GM03348 (cell line): ENCODE results near the gene AFF3.

Experiments
- DNase-seq: peaks from one replicate; pipeline ENCODE4 v3.0.0; 2012; ENCODE audit warnings: low spot score

AFF3 gene

DNA sequence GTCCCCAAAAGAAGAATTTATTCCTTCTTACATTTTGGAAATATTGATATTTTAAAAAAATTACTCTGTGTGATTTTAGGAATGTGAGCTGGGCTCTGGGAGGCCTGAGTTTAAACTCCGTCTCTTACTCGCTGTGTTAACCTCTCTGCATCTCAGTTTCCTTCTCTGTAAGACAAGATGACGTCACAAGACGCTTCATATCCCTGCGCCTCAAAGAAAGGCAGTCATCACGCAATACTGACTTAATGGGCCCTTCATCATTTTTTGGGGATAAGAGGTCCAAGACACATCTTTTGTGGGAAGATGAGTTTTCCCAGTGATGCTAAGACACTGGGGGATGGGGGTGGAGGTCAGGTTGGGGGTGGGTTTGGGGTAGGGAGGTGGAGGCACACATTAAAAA lies 320.4 kb downstream of the AFF3 start:
- DNase-seq: no peak

DNA sequence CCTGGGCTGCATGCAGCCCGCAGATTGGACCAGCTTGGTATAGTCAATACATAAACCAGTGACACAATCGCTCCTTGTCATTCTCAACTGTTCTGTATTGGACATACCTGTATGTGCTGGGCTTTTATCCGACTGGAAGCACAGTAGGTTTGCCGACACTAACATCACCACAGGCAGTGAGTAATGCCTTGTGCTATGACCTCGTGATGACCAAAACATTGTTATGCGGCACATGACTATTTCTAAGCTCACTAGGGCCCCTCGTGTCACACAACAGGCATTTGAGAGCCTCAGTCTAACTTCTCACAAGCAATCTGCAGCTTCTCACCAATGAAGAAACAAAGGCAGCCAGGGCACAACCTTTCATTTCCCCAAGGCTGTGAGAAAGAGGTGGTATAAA lies 320.8 kb downstream of the AFF3 start:
- DNase-seq: peak; percentile 28

GRCh38 chr2:99821039-99821438 lies 321.4 kb downstream of the AFF3 start:
- DNase-seq: no peak

DNA sequence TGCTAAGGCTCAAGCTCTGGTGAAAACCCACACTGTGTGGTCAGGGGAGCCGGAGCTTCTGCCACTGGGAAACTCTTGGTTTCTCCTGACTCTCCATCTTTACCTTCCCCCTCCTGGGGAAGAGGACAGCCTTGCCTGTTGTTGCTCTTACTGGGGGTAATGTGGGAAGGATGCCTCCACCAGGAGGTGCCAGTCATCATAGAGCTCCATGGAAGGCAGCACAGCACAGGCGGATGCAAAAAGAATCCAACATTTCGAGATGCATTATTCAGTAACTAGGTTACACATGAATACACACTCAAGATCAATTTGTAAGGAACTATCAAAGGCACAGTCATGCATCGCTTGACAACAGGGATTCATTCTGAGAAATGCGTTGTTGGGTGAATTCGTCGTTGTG lies 322.6 kb downstream of the AFF3 start:
- DNase-seq: no peak

DNA sequence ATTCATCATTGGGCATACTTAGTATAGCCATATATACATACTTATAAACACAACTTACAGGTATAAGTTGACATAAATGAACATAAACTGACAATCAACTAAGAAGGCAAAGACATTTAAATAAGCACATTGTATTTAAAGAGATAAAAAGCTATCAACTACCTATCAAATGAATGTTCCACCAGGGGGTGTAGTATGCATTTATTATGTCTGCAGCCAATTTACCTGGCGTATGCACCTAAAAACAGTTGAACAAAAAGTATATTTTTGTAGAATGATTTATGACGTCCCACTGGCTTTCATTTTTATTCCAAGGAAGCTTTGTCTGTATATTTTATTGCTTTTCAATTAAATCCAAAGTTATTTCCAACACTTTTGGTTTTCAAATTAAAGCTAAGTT lies 323.5 kb downstream of the AFF3 start:
- DNase-seq: no peak

DNA sequence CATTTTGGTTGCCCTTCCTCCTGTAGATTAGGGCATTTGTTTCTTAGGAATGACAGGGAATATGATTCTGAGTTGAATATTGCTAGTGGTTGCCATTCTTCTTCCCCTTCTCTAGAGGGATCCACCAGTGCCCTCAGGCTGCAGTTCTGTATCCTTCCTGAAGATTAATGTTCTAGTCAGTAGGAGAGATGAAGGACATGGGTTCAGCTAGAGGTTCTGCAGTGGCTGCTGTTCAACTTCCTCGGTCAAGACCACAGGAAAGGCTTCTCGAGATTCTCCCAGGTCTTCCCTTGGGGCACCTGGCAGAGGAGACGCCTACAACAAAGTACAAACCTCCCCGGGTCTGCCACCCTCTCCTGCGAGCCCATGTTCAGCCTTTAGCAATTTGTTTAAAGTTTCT lies 325.5 kb downstream of the AFF3 start:
- DNase-seq: no peak

DNA sequence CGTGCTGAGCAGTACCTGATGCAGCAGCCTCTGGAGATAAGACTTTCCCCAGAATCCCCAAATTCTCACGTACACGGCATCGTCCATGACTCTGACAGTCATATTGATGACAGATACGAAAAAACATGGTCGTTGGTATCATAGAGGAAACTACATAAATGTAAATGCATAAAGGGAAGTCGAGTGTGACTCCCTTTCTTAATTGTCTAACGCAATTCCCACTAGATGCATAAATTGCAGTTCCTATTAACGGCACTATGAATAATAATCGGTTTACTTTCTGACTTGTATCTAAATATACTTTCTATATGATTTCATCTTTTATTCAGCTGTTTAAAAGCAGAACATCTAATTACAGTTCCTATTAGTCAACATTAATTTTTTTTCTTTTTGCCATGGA lies 330.0 kb downstream of the AFF3 start:
- DNase-seq: no peak

GRCh38 chr2:99811544-99811943 lies 330.8 kb downstream of the AFF3 start:
- DNase-seq: peak; percentile 57

- DNase-seq: no peak
Observed at GRCh38 chr2:99810225-99810624, 332.2 kb downstream of the AFF3 start.

DNA sequence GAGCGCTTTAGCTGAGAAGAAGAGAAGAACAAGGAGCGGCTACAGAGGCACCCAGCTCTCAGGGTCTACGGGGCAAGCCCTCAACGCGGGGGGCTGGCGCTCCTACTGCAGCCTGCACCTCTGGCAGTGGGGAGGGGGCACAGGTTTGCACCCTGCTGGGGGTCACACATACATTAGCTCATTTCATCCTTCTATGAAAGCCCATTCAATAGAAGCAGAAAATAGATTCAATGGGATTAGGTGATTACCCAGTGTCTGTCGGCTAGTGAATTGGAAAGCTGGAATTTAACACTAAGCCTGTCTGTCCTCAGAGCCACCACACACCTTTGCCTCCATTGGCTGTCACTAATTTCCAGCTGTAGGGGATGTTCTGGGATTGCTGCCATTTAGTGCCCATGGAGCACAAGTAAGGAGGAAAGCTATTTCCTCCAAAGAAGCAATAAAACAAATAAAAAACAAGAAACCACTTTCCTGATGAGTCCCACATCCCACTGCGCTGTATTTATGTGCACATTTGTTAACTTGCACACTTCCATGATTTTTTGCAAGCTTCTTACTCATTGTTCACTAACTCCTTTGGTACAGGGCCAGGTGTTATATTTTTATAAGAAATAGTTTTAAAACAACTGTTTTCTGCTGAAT lies 333.0 kb downstream of the AFF3 start:
- DNase-seq: no peak

- DNase-seq: no peak
Observed at GRCh38 chr2:99808361-99809200, 333.8 kb downstream of the AFF3 start.

DNA sequence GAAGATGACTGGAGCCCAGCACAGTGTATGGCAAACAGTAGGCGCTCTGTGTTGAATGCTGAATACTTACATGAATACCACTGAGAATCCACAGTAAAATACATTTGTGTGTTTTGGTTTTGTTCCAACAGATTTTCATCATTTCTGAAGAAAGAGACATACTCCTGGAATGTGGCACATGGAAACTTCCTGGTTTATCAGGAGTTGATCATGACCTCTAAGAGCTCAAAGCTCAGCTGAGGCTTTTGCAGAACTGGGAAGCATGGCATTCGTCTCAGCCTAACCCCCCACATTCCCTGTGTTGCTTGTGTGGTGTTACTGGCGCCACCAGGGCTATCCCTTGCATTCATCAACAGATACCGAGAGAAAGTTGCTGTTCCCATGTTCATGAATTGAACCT lies 335.6 kb downstream of the AFF3 start:
- DNase-seq: peak; percentile 37

- DNase-seq: no peak
Observed at GRCh38 chr2:99805930-99806476, 336.4 kb downstream of the AFF3 start.

DNA sequence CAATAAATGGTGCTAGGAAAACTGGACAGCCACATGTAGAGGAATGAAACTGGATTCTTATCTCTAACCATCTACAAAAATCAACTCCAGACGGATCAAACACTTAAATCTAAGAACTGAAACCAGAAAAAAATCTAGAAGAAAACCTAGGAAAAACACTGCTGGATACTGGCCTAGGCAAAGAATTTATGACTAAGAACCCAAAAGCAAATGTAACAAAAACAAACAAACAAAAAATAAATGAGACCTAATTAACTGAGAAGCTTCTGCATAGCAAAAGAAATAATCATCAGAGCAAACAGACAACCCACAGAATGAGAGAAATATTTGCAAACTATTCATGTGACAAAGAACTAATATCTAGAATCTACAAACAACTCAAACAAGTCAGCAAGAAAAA lies 338.5 kb downstream of the AFF3 start:
- DNase-seq: no peak

DNA sequence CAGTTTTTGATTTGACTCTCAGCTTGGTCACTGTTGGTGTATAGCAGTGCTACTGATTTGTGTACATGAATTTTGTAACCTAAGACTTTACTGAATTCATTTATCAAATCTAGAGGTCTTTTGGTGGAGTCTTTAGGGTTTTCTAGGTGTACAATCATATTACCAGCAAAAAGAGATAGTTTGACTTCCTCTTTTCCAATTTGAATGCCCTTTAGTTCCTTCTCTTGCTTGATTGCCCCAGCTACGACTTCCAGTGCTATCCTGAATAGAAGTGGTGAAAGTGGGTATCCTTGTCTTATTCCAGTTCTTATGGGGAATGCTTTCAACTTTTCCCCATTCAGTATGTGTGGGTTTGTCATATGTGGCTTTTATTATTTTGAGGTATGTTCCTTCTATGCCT lies 339.7 kb downstream of the AFF3 start:
- DNase-seq: no peak

DNA sequence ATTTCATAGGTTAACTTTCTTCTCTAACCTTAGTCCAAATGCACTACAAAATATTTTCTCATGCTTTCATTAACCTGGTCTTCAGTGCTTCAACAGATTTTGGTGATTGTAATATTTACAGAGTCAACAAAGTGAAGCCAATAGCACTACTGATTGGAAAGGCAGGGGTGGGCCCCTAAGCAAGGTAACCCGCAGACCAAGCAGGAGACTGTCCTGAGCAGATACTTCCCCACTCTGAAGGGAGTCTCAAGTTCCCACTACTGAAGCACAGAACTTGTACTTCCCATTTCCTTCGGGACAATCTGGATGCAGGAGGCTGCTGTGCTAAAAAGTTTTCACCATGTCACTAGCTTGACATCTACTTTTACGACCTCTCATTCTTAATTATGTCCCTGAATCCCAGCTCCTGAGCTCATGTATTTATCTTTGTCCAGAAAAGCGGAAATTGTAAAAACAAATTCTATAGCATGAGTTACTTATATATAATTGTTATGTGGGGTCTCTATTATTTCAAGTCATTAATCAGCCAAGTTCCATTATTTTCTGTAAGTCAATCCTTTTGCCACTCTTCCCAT lies 341.0 kb downstream of the AFF3 start:
- DNase-seq: no peak

- no peak for DNase-seq
Observed at GRCh38 chr2:99797475-99797874, 344.9 kb downstream of the AFF3 start.

GRCh38 chr2:99794414-99794813 lies 348.0 kb downstream of the AFF3 start:
- no peak for DNase-seq

- no peak for DNase-seq
Observed at GRCh38 chr2:99793022-99793421, 349.4 kb downstream of the AFF3 start.

DNA sequence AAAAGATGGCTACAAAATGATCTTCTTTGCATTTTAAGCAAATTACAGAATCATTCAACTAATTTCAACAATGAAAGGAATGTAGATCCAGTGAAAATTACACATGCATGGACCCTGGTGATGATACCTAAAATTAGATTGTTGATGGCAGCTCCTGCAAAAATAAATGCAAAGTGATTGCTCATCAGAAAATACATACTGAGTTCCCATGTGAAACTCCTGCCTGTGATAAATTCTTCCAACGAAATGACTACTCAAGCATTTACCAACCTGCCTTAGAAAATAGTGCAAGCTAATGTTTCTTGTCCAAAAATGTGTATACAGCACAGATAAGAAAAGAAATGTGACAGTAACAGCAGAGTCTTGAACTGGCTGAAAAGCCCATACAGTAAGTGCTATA lies 352.5 kb downstream of the AFF3 start:
- DNase-seq: no peak

DNA sequence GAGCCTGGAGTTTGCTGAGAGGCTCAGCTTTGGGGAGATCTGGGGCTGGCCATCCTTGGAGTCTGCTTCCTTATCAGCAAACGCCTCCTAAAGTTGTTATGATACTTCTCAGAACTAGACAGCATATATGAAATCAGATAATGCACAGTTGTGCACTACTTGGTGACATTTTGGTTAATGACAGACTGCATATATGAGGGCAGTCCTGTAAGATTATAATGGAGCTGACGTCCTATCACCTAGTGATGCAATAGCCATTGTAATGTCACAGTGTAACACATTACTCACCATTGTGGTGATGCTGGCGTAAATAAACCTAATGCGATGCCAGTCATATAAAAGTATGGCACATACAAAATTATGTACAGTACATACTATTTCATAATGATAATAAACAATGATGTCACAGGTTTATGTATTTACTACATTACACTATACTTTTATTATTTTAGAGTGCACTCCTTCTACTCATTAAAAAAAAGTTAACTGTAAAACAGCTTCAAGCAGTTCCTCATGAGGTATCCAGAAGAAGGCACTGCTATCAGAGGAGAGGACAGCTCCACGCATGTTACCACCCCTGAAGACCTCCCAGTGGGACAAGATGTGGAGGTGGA lies 354.5 kb downstream of the AFF3 start:
- DNase-seq: no peak

DNA sequence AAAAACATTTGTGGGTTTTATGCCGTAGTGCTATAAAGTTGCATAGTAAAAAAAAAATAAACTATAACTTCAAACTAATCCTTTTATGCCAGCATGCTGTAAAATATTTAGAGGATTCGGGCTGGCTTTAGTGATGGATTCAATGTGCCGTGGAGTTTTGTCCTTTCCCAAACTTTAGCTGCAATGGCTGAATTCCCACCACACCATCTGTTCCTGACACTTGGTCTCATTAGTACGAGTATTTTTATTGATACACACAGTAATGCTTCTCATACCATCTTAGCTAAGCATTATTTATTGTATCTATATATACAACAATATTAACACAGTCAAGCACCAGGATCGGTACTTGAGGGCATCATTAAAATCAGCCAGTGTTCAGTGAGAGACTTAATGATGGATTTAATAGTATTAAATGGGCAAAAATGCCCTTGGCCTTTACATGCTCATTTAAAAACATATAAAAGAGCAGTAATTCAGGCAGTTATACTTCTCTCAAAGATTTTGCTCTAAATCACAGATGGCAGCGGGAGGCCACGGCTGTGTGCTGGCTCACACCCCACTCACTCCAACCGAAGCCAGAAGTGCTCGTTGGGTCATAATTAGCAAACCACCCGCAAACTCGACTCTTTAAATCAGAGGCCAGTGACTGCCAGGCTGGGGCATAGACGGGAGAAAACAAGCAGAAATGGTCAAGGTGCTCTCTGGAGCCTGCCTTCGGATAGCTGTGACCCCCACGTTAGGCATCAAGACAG lies 355.6 kb downstream of the AFF3 start:
- DNase-seq: no peak
